GM23338 (cell line): ENCODE measurements around the gene UBE2D1. TPM values are rescaled to one million over a fixed set of nuclear protein-coding genes. Genes with fewer than 3 reads are reported as not detected.

Experiments used
- ATAC-seq: fragments of 200-7000 bp; cut with Tn5 transposase; 3 replicates; pipeline ENCODE4 v1.9.1; 2020
- DNase-seq: peaks from one replicate; pipeline ENCODE4 v3.0.0-alpha.2; 2015; ENCODE audit warnings: low spot score
- H2AFZ ChIP-seq: fragments of 200-600 bp; sonication (generic); 2 replicates; pipeline ENCODE4 v1.8.0; 2016; ENCODE audit warnings: antibody characterized with exemption, mild to moderate bottlenecking, moderate library complexity
- H3F3A ChIP-seq: fragments of 200-600 bp; sonication (generic); replicated peaks from 2 replicates; pipeline ENCODE4 v1.8.0; 2017; ENCODE audit warnings: antibody characterized with exemption, mixed run types, low read depth
- H3K27ac ChIP-seq: fragments of 200-600 bp; sonication (generic); 2 replicates; pipeline ENCODE4 v1.6.1; 2016; ENCODE audit warnings: low read depth
- H3K27me3 ChIP-seq: fragments of 200-600 bp; sonication (generic); 2 replicates; pipeline ENCODE4 v1.8.0; 2016; ENCODE audit warnings: mild to moderate bottlenecking, mixed run types, moderate library complexity; ENCODE audit not compliant: insufficient read depth
- H3K36me3 ChIP-seq: fragments of 200-600 bp; sonication (generic); 2 replicates; pipeline ENCODE4 v1.8.0; 2016; ENCODE audit warnings: mild to moderate bottlenecking; ENCODE audit not compliant: insufficient read depth
- H3K4me1 ChIP-seq: fragments of 200-600 bp; sonication (generic); 2 replicates; pipeline ENCODE4 v1.8.0; 2016; ENCODE audit warnings: mild to moderate bottlenecking, moderate library complexity; ENCODE audit not compliant: insufficient read depth
- H3K4me2 ChIP-seq: fragments of 200-600 bp; sonication (generic); 2 replicates; pipeline ENCODE4 v1.7.1; 2017; ENCODE audit warnings: mixed run types
- H3K4me3 ChIP-seq: fragments of 200-600 bp; sonication (generic); 2 replicates; pipeline ENCODE4 v1.6.1; 2016; ENCODE audit warnings: mixed run types
- H3K79me2 ChIP-seq: fragments of 200-600 bp; sonication (generic); replicated peaks from 2 replicates; pipeline ENCODE4 v1.8.0; 2017; ENCODE audit warnings: mild to moderate bottlenecking; ENCODE audit not compliant: insufficient read depth
- H3K9me2 ChIP-seq: fragments of 200-600 bp; sonication (generic); 2 replicates; pipeline ENCODE4 v1.8.0; 2017; ENCODE audit not compliant: insufficient read depth
- H4K20me1 ChIP-seq: fragments of 200-600 bp; sonication (generic); replicated peaks from 2 replicates; pipeline ENCODE4 v1.8.0; 2017; ENCODE audit warnings: mild to moderate bottlenecking; ENCODE audit not compliant: insufficient read depth
- H3K27ac Mint-ChIP-seq: 2 replicates; pipeline ENCODE4 v1.8.0; 2020; ENCODE audit warnings: inconsistent platforms, mild to moderate bottlenecking, moderate library complexity, mixed read lengths
- H3K27me3 Mint-ChIP-seq: 3 replicates; pipeline ENCODE4 v1.8.0; 2022; ENCODE audit warnings: low read depth, mild to moderate bottlenecking, moderate library complexity, mixed read lengths, inconsistent platforms; ENCODE audit not compliant: insufficient read depth, poor library complexity
- H3K36me3 Mint-ChIP-seq: 3 replicates; pipeline ENCODE4 v1.8.0; 2021; ENCODE audit warnings: low read depth, mild to moderate bottlenecking, inconsistent platforms, moderate library complexity, mixed read lengths
- H3K4me1 Mint-ChIP-seq: 3 replicates; pipeline ENCODE4 v1.8.0; 2020; ENCODE audit warnings: mild to moderate bottlenecking, inconsistent platforms, mixed read lengths
- H3K4me3 Mint-ChIP-seq: 3 replicates; pipeline ENCODE4 v1.8.0; 2021; ENCODE audit warnings: moderate library complexity, mild to moderate bottlenecking, inconsistent platforms, mixed read lengths
- H3K9me3 Mint-ChIP-seq: 3 replicates; pipeline ENCODE4 v1.8.0; 2020; ENCODE audit warnings: moderate library complexity, mild to moderate bottlenecking, inconsistent platforms, mixed read lengths
- CREB1 ChIP-seq: fragments of 250-450 bp; sonication (Bioruptor Pico); IDR thresholded peaks from 2 replicates; pipeline ENCODE4 v1.5.0; 2020; ENCODE audit warnings: low read depth, mild to moderate bottlenecking, moderate library complexity
- EZH2 ChIP-seq: fragments of 200-600 bp; sonication (generic); IDR thresholded peaks from one replicate; pipeline ENCODE4 v1.8.0; 2017; ENCODE audit warnings: antibody characterized with exemption, mild to moderate bottlenecking, low read depth; ENCODE audit not compliant: unreplicated experiment
- EZH2phosphoT487 ChIP-seq: fragments of 200-600 bp; sonication (generic); IDR thresholded peaks from one replicate; pipeline ENCODE4 v1.8.1; 2018; ENCODE audit warnings: antibody characterized with exemption; ENCODE audit not compliant: unreplicated experiment
- JUNB ChIP-seq: IDR thresholded peaks from one replicate; pipeline ENCODE4 v1.6.1; 2016; ENCODE audit warnings: antibody characterized with exemption; ENCODE audit not compliant: unreplicated experiment
- NANOG ChIP-seq: IDR thresholded peaks from 2 replicates; pipeline ENCODE4 v1.6.1; 2016; ENCODE audit warnings: antibody characterized with exemption, borderline replicate concordance
- POLR2AphosphoS5 ChIP-seq: IDR thresholded peaks from 2 replicates; pipeline ENCODE4 v1.6.1; 2016; ENCODE audit warnings: antibody characterized with exemption, low read depth
- STAT1 ChIP-seq: IDR thresholded peaks from one replicate; pipeline ENCODE4 v1.6.1; 2016; ENCODE audit warnings: antibody characterized with exemption; ENCODE audit not compliant: unreplicated experiment
- ZNF114 ChIP-seq: fragments of 250-450 bp; sonication (Bioruptor Pico); IDR thresholded peaks from 2 replicates; pipeline ENCODE4 v1.5.0; 2020; ENCODE audit warnings: mild to moderate bottlenecking, moderate library complexity
- polyA plus RNA-seq: library from polyadenylated mRNA; unstranded; fragments of >200 nt; fragmentation: Nextera tagmentation; extraction: Ambion mirVana; gene quantifications from 2 replicates; pipeline ENCODE4 v1.2.1, GENCODE V29; 2016
- total RNA-seq: library from RNA; depleted of rRNA; stranded (reverse); fragments of >200 nt; shearing (Covaris generic); gene quantifications from 2 replicates; pipeline ENCODE4 v1.2.3, GENCODE V29; 2014
- TF ChIP-seq, protein P1 (sequence below): IDR thresholded peaks from one replicate; pipeline ENCODE4 v1.6.1; 2018; ENCODE audit warnings: antibody characterized with exemption; ENCODE audit not compliant: unreplicated experiment
- TF ChIP-seq, protein P2 (sequence below): fragments of 250-450 bp; sonication (Bioruptor Pico); IDR thresholded peaks from 2 replicates; pipeline ENCODE4 v1.5.0; 2020; ENCODE audit warnings: mild to moderate bottlenecking, moderate library complexity
- TF ChIP-seq, protein P3 (sequence below), 2 experiments: fragments of 200-600 bp in 1 of 2; sonication (generic) in 1 of 2; conservative IDR thresholded peaks; 2 replicates each; pipeline versions ENCODE4 v1.5.1 to v1.6.1; 2016 to 2017; ENCODE audit warnings: antibody characterized with exemption in 2 of 2, low read depth in 2 of 2, mild to moderate bottlenecking in 2 of 2, moderate library complexity in 1 of 2

UBE2D1 gene
- total and polyA plus RNA-seq, 2 experiments from 2014 or later = 39.5 to 64.9 TPM

DNA sequence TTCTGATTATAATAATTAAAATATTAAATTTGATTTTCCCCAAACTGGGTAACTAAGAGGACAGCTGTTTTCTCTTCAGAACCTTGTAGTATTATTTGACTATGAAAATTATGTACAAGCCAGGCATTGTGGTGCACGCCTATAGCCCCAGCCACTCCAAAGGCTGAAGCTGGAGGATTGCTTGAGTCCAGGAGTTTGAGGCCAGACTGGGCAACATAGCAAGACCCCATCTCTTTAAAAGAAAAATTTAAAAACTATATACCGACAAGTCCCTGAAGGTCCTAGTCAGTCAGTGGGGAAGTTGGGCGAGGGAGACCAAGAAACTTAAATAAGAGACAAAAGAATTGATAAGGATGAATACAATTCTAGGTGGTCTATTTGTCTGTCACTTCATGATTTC is 27.1 kb upstream of the UBE2D1 start:
- Histone ChIP-seq H3K9me2 (no peaks in the 10 kb centered on the region), H3K4me3 (no peak overlapping the region), H3K27ac (no peak overlapping the region), H3K27me3 (no peaks in the 10 kb centered on the region), H3K36me3 (no peaks in the 10 kb centered on the region), H2AFZ (no peak overlapping the region), H4K20me1 (no peaks in the 10 kb centered on the region), H3F3A (no peaks in the 10 kb centered on the region), H3K4me1 (peaks cover 8% of the 10 kb centered on the region), H3K79me2 (no peaks in the 10 kb centered on the region), H3K4me2 (no peak overlapping the region)
- Mint-ChIP-seq H3K27ac (no peak overlapping the region), H3K4me1 (peaks cover 6% of the 10 kb centered on the region; the same call in 1 of the 3 replicates), H3K9me3 (no peaks in the 10 kb centered on the region), H3K27me3 (peaks cover 3% of the 10 kb centered on the region), H3K36me3 (no peaks in the 10 kb centered on the region), H3K4me3 (no peak overlapping the region)
- TF ChIP-seq EZH2phosphoT487 = no peak
- TF ChIP-seq, protein P1, sequence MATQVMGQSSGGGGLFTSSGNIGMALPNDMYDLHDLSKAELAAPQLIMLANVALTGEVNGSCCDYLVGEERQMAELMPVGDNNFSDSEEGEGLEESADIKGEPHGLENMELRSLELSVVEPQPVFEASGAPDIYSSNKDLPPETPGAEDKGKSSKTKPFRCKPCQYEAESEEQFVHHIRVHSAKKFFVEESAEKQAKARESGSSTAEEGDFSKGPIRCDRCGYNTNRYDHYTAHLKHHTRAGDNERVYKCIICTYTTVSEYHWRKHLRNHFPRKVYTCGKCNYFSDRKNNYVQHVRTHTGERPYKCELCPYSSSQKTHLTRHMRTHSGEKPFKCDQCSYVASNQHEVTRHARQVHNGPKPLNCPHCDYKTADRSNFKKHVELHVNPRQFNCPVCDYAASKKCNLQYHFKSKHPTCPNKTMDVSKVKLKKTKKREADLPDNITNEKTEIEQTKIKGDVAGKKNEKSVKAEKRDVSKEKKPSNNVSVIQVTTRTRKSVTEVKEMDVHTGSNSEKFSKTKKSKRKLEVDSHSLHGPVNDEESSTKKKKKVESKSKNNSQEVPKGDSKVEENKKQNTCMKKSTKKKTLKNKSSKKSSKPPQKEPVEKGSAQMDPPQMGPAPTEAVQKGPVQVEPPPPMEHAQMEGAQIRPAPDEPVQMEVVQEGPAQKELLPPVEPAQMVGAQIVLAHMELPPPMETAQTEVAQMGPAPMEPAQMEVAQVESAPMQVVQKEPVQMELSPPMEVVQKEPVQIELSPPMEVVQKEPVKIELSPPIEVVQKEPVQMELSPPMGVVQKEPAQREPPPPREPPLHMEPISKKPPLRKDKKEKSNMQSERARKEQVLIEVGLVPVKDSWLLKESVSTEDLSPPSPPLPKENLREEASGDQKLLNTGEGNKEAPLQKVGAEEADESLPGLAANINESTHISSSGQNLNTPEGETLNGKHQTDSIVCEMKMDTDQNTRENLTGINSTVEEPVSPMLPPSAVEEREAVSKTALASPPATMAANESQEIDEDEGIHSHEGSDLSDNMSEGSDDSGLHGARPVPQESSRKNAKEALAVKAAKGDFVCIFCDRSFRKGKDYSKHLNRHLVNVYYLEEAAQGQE = no peak
- no peak for TF ChIP-seq NANOG
- TF ChIP-seq STAT1 = no peak
- no peak for TF ChIP-seq EZH2
- TF ChIP-seq ZNF114 (CRISPR knock-in tag) = no peak
- no peak for TF ChIP-seq JUNB
- TF ChIP-seq CREB1 = no peak
- TF ChIP-seq, protein P2, sequence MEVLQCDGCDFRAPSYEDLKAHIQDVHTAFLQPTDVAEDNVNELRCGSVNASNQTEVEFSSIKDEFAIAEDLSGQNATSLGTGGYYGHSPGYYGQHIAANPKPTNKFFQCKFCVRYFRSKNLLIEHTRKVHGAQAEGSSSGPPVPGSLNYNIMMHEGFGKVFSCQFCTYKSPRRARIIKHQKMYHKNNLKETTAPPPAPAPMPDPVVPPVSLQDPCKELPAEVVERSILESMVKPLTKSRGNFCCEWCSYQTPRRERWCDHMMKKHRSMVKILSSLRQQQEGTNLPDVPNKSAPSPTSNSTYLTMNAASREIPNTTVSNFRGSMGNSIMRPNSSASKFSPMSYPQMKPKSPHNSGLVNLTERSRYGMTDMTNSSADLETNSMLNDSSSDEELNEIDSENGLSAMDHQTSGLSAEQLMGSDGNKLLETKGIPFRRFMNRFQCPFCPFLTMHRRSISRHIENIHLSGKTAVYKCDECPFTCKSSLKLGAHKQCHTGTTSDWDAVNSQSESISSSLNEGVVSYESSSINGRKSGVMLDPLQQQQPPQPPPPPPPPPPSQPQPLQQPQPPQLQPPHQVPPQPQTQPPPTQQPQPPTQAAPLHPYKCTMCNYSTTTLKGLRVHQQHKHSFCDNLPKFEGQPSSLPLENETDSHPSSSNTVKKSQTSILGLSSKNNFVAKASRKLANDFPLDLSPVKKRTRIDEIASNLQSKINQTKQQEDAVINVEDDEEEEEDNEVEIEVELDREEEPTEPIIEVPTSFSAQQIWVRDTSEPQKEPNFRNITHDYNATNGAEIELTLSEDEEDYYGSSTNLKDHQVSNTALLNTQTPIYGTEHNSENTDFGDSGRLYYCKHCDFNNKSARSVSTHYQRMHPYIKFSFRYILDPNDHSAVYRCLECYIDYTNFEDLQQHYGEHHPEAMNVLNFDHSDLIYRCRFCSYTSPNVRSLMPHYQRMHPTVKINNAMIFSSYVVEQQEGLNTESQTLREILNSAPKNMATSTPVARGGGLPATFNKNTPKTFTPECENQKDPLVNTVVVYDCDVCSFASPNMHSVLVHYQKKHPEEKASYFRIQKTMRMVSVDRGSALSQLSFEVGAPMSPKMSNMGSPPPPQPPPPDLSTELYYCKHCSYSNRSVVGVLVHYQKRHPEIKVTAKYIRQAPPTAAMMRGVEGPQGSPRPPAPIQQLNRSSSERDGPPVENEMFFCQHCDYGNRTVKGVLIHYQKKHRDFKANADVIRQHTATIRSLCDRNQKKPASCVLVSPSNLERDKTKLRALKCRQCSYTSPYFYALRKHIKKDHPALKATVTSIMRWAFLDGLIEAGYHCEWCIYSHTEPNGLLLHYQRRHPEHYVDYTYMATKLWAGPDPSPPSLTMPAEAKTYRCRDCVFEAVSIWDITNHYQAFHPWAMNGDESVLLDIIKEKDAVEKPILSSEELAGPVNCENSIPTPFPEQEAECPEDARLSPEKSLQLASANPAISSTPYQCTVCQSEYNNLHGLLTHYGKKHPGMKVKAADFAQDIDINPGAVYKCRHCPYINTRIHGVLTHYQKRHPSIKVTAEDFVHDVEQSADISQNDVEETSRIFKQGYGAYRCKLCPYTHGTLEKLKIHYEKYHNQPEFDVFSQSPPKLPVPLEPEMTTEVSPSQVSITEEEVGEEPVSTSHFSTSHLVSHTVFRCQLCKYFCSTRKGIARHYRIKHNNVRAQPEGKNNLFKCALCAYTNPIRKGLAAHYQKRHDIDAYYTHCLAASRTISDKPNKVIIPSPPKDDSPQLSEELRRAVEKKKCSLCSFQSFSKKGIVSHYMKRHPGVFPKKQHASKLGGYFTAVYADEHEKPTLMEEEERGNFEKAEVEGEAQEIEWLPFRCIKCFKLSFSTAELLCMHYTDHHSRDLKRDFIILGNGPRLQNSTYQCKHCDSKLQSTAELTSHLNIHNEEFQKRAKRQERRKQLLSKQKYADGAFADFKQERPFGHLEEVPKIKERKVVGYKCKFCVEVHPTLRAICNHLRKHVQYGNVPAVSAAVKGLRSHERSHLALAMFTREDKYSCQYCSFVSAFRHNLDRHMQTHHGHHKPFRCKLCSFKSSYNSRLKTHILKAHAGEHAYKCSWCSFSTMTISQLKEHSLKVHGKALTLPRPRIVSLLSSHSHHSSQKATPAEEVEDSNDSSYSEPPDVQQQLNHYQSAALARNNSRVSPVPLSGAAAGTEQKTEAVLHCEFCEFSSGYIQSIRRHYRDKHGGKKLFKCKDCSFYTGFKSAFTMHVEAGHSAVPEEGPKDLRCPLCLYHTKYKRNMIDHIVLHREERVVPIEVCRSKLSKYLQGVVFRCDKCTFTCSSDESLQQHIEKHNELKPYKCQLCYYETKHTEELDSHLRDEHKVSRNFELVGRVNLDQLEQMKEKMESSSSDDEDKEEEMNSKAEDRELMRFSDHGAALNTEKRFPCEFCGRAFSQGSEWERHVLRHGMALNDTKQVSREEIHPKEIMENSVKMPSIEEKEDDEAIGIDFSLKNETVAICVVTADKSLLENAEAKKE (CRISPR knock-in tag) = no peak
- TF ChIP-seq POLR2AphosphoS5 = no peak
- TF ChIP-seq, protein P3, sequence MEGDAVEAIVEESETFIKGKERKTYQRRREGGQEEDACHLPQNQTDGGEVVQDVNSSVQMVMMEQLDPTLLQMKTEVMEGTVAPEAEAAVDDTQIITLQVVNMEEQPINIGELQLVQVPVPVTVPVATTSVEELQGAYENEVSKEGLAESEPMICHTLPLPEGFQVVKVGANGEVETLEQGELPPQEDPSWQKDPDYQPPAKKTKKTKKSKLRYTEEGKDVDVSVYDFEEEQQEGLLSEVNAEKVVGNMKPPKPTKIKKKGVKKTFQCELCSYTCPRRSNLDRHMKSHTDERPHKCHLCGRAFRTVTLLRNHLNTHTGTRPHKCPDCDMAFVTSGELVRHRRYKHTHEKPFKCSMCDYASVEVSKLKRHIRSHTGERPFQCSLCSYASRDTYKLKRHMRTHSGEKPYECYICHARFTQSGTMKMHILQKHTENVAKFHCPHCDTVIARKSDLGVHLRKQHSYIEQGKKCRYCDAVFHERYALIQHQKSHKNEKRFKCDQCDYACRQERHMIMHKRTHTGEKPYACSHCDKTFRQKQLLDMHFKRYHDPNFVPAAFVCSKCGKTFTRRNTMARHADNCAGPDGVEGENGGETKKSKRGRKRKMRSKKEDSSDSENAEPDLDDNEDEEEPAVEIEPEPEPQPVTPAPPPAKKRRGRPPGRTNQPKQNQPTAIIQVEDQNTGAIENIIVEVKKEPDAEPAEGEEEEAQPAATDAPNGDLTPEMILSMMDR (conservative IDR thresholded peaks at IDR 0.05; ENCODE audit: low read depth in 2 of 2) = no peak
- ATAC-seq = no peak
- no peak for DNase-seq
